Measurements from ENCODE around the gene KRT14. TPM values are rescaled to one million over a fixed set of nuclear protein-coding genes. Genes with fewer than 3 reads are reported as not detected.
"Not testable (repeated sequence)": the region's sequence is repeated elsewhere in the genome, so short reads cannot be mapped to it uniquely, and the experiment has no call there.

Gene KRT14
- total and polyA plus RNA-seq, 2 of the 4 experiments (the other 2 are of a cell fraction): not detected

DNA sequence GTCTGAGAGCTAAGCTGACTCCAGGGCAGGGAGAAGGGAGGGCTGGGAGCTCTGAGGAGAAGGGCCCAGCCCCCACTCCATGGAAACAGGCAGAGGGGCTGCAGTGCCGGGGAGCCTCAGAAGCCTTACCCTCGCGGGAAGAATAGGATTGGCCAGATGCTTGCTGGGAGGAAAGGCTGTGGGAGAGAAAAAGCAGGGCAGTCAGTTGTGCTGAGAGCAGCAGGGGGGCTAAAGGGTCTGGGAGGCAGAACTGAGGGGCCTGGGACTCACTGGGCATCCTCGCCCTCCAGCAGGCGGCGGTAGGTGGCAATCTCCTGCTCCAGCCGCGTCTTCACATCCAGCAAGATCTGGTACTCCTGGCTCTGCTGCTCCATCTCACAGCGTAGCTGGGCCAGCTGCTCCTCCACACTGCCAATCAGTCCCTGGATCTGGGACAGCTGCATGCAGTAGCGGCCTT, 23.4 kb upstream of the KRT14 start:
- ATAC-seq (ENCODE audit: low read depth); POLR2A ChIA-PET (ENCODE audit: unreplicated experiment); H3K79me1 ChIP-seq (ENCODE audit: low read depth in 1 of 2, low read length in 2 of 2): not testable (repeated sequence)

GRCh38 chr17:41606930-41607329, 20.2 kb upstream of the KRT14 start:
- H4K8ac ChIP-seq (ENCODE audit: low read depth in 2 of 2, low read length in 2 of 2); H2AK9ac ChIP-seq (replicated peaks; ENCODE audit: low read depth, low read length, poor library complexity); intact Hi-C loops (cut with micrococcal nuclease); H4K20me1 ChIP-seq (ENCODE audit: insufficient read depth, low read length); H3K4me1 ChIP-seq (ENCODE audit: control insufficient read depth, insufficient read depth, low read length); ATAC-seq (ENCODE audit: low read depth); H3K23ac ChIP-seq (ENCODE audit: low read depth, low read length); H3K9me3 ChIP-seq (ENCODE audit: control insufficient read depth, insufficient read depth, low read length); H3K56ac ChIP-seq (ENCODE audit: extremely low read depth, insufficient read depth, low read length); H3K18ac ChIP-seq (ENCODE audit: low read depth, low read length); BruUV-seq (replicated peaks); POLR2A ChIA-PET (ENCODE audit: unreplicated experiment); H2BK5ac ChIP-seq (ENCODE audit: low read depth, low read length, poor library complexity, severe bottlenecking); H4K5ac ChIP-seq (ENCODE audit: low read depth, low read length); H3K36me3 ChIP-seq (ENCODE audit: control insufficient read depth, insufficient read depth, low read length); H3K27ac ChIP-seq (ENCODE audit: insufficient read depth, low read length); H2AFZ ChIP-seq (replicated peaks; ENCODE audit: low read length, poor library complexity); H2AK5ac ChIP-seq (ENCODE audit: low read depth, low read length); in situ Hi-C loops (cut with MboI; ENCODE audit: low sequenced_read_pairs); H3K9me1 ChIP-seq (ENCODE audit: insufficient read depth, low read length); CTCF ChIA-PET; DNase-seq; H3K14ac ChIP-seq (replicated peaks; ENCODE audit: low read depth, low read length); H2BK20ac ChIP-seq (ENCODE audit: low read depth, low read length); H2BK15ac ChIP-seq (ENCODE audit: low read depth, low read length); H2BK120ac ChIP-seq (ENCODE audit: low read depth, low read length); dilution Hi-C loops (cut with HindIII; ENCODE audit: low sequenced_read_pairs, unreplicated experiment); H3K4me3 ChIP-seq (ENCODE audit: insufficient read depth, low read depth, low read length); H3K79me1 ChIP-seq (ENCODE audit: low read depth in 1 of 2, low read length in 2 of 2); H3K4me2 ChIP-seq (ENCODE audit: low read depth, low read length); H3K9ac ChIP-seq (ENCODE audit: low read depth, low read length); H3K4ac ChIP-seq (ENCODE audit: low read depth, low read length); H4K91ac ChIP-seq (ENCODE audit: insufficient read depth, low read depth, low read length): not testable (repeated sequence)
- H3K27me3 ChIP-seq (ENCODE audit: control insufficient read depth, insufficient read depth, low read length): peaks cover 35% of the 10 kb centered on the region
- WGBS, 2 experiments (ENCODE audit: extremely low coverage in 2 of 2, insufficient read length in 1 of 2): no CpG with 5 or more reads among the region's 4 CpGs

More for the DNA sequence above, 23.4 kb upstream of the KRT14 start:
- H2AK9ac ChIP-seq (replicated peaks; ENCODE audit: low read depth, low read length, poor library complexity); intact Hi-C loops (cut with micrococcal nuclease); H3K56ac ChIP-seq (ENCODE audit: extremely low read depth, insufficient read depth, low read length); DNase-seq; H2BK20ac ChIP-seq (ENCODE audit: low read depth, low read length); H3K18ac ChIP-seq (ENCODE audit: low read depth, low read length); BruUV-seq (replicated peaks); H4K20me1 ChIP-seq (ENCODE audit: insufficient read depth, low read length); H4K91ac ChIP-seq (ENCODE audit: insufficient read depth, low read depth, low read length); H3K4me3 ChIP-seq (ENCODE audit: insufficient read depth, low read depth, low read length); dilution Hi-C loops (cut with HindIII; ENCODE audit: low sequenced_read_pairs, unreplicated experiment); H3K9me1 ChIP-seq (ENCODE audit: insufficient read depth, low read length); H3K14ac ChIP-seq (replicated peaks; ENCODE audit: low read depth, low read length); H2BK15ac ChIP-seq (ENCODE audit: low read depth, low read length); H3K4ac ChIP-seq (ENCODE audit: low read depth, low read length); H3K4me1 ChIP-seq (ENCODE audit: control insufficient read depth, insufficient read depth, low read length); H2BK5ac ChIP-seq (ENCODE audit: low read depth, low read length, poor library complexity, severe bottlenecking); H2AFZ ChIP-seq (replicated peaks; ENCODE audit: low read length, poor library complexity); H4K8ac ChIP-seq (ENCODE audit: low read depth in 2 of 2, low read length in 2 of 2); in situ Hi-C loops (cut with MboI; ENCODE audit: low sequenced_read_pairs); H3K9ac ChIP-seq (ENCODE audit: low read depth, low read length); H3K36me3 ChIP-seq (ENCODE audit: control insufficient read depth, insufficient read depth, low read length); H3K4me2 ChIP-seq (ENCODE audit: low read depth, low read length); H4K5ac ChIP-seq (ENCODE audit: low read depth, low read length); H3K9me3 ChIP-seq (ENCODE audit: control insufficient read depth, insufficient read depth, low read length); H2BK120ac ChIP-seq (ENCODE audit: low read depth, low read length); H3K23ac ChIP-seq (ENCODE audit: low read depth, low read length); H3K27ac ChIP-seq (ENCODE audit: insufficient read depth, low read length); H2AK5ac ChIP-seq (ENCODE audit: low read depth, low read length): not testable (repeated sequence)
- CTCF ChIA-PET: interaction anchor here (0.7 kb wide), 1 partner anchor 57 kb away, joined by 3 read pairs; no protein-coding TSS in a partner anchor
- TF ChIP-seq, protein P1, sequence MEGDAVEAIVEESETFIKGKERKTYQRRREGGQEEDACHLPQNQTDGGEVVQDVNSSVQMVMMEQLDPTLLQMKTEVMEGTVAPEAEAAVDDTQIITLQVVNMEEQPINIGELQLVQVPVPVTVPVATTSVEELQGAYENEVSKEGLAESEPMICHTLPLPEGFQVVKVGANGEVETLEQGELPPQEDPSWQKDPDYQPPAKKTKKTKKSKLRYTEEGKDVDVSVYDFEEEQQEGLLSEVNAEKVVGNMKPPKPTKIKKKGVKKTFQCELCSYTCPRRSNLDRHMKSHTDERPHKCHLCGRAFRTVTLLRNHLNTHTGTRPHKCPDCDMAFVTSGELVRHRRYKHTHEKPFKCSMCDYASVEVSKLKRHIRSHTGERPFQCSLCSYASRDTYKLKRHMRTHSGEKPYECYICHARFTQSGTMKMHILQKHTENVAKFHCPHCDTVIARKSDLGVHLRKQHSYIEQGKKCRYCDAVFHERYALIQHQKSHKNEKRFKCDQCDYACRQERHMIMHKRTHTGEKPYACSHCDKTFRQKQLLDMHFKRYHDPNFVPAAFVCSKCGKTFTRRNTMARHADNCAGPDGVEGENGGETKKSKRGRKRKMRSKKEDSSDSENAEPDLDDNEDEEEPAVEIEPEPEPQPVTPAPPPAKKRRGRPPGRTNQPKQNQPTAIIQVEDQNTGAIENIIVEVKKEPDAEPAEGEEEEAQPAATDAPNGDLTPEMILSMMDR (conservative IDR thresholded peaks at IDR 0.05; ENCODE audit: low read depth, low read length): 0 out of 2 replicates have a peak, but pooled peaks have one; percentile 20
- WGBS, 2 experiments (ENCODE audit: extremely low coverage in 2 of 2, insufficient read length in 1 of 2): no CpG with 5 or more reads among the region's 10 CpGs
- H3K27me3 ChIP-seq (ENCODE audit: control insufficient read depth, insufficient read depth, low read length): peaks cover 32% of the 10 kb centered on the region

Measured in IMR-90 (cell line).